Right lobe of liver (tissue), 6 donors: Measurements from ENCODE around the gene TLE4. TPM values are rescaled to one million over a fixed set of nuclear protein-coding genes. Genes with fewer than 3 reads are reported as not detected.

Source experiments
- ATAC-seq, 4 donors: fragments of 200-7000 bp; cut with Tn5 transposase; one replicate each; pipeline ENCODE4 v1.9.1; 2020; ENCODE audit warnings: mild to moderate bottlenecking in 4 of 4, moderate library complexity in 4 of 4
- DNase-seq, 3 donors: peaks; one replicate each; pipeline ENCODE4 v3.0.0-alpha.2; 2020
- H3K27ac ChIP-seq, 3 donors: fragments of 200-600 bp; one replicate each; pipeline ENCODE4 v1.8.0; 2022
- H3K27me3 ChIP-seq, 2 donors: fragments of 200-600 bp; one replicate each; pipeline ENCODE4 v1.8.0; 2022
- H3K36me3 ChIP-seq, 4 donors: fragments of 200-600 bp; sonication (generic) in 1 of 4; one replicate each; pipeline versions ENCODE4 v1.5.1 to v1.8.0; 2017 to 2022; ENCODE audit warnings: control low read depth in 1 of 4
- H3K4me1 ChIP-seq, 4 donors: fragments of 200-600 bp; sonication (generic) in 1 of 4; one replicate each; pipeline versions ENCODE4 v1.5.1 to v1.8.0; 2017 to 2022; ENCODE audit warnings: control low read depth in 1 of 4
- H3K4me3 ChIP-seq, 3 donors: fragments of 200-600 bp; one replicate each; pipeline ENCODE4 v1.8.0; 2022
- H3K9me3 ChIP-seq, 4 donors: fragments of 200-600 bp; sonication (generic) in 1 of 4; one replicate each; pipeline versions ENCODE4 v1.5.1 to v1.8.0; 2017 to 2022; ENCODE audit warnings: control low read depth in 1 of 4
- POLR2A ChIP-seq: fragments of 450-650 bp; IDR thresholded peaks from one replicate; pipeline ENCODE4 v1.6.1; 2017; ENCODE audit warnings: antibody characterized with exemption, mild to moderate bottlenecking
- WGBS: methylation state at CpG from one replicate; pipeline ENCODE4 v1.1.6; 2018; ENCODE audit warnings: low coverage, low lambda C conversion rate; ENCODE audit not compliant: insufficient coverage; ENCODE audit errors: missing lambda C conversion rate; 5-methylcytosine and 5-hydroxymethylcytosine counted together
- intact Hi-C, 2 donors: fragments of 100-400 bp; cut with DNase I; formaldehyde crosslinking; loops; one replicate each; pipeline versions ENCODE4 v1.11.2 to v1.14.1; 2022
- total RNA-seq, 6 experiments: library from RNA; depleted of rRNA in 2 of 6; stranded (reverse); fragments of >200 nt in 2 of 6; fragmentation: NEBNext Ultra II Directional in 3 of 6; extraction: Animal tissue kit (Norgen Biotek cat#: 25700) in 3 of 6; gene quantifications; one replicate each; pipeline versions ENCODE4 v1.1.0 to v1.2.4, GENCODE V29; 2016 to 2023
- TF ChIP-seq, protein P1 (sequence below), 4 donors: fragments of 200-600 bp in 3 of 4; fragments of 450-650 bp in 1 of 4; IDR thresholded peaks; one replicate each; pipeline versions ENCODE4 v1.5.1 to v1.8.0; 2016 to 2022; ENCODE audit warnings: antibody characterized with exemption in 4 of 4, mild to moderate bottlenecking in 2 of 4
- donor health status: DM: no; HTN: yes; CAD: no.
- donor health status: DM: no; HTN: no; CAD: no.
- donor health status: DM: no; HTN: no; CAD: no.
- donor health status: DM: no; HTN: yes; CAD: no.
- donor health status: DM: no; HTN: yes; CAD: no.

The TLE4 gene
- total RNA-seq, 6 experiments from 2014 or later: 2.9 to 8.3 (median 5.7) TPM

DNA sequence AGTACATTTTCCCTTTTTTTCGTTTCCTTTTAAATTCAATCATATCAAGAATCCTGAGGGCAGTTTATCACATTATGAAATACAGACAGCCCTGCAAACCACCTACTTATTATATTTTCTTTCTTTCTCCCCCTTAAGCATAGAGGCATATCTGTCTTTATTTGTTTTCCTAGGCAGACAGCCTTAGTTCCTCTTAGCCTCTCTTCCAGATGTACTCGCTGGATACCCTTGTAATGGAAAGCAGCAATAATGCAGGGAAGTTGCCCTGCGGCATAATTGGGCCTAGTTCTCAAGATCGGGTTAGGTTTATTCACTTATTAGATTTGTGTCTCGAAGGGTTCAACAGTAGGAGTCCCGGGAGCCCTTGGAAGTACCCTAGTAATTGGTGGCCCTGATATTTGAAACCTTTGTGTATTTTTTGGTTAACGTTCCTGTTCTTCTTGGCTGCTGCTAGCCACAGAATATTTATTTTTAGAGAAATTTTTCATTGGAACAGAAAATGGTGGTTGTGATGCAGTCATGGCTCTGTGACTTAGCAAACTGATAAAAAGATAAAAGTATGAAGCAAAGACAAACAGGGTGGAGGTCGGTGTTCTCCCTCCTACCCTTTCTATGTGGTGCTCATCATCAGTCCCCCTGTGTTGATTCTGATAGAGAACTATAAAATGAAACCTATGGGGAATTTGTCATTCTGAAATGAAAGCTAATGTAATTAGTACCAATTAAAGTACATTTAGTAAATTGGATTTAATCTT is 6.4 kb downstream of the TLE4 start:
- H3K4me3 ChIP-seq: no peak overlapping the region
- no peak for DNase-seq

DNA sequence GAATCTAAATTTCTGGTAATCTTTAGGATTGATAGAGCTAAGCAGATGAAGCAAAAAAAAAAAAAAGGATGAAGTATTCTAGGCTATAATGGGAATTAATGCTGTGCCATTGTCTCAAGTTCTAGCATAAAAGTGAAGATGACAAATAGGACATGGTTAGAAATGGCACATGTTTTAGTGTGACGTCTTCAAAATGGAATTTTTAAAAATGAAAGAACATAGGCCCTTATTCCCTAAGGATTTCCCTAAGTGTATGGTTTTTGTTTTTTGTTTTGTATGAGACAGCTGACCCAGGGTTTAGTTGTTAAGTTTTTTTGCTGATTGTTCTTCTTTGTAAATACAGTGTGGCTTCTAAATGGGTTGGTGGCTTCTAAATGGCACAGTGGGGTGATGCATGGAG is 7.1 kb downstream of the TLE4 start:
- Histone ChIP-seq H3K9me3 (no peaks in the 10 kb centered on the region), H3K27me3 (no peaks in the 10 kb centered on the region), H3K4me1 (no peaks in the 10 kb centered on the region), H3K36me3 (no peaks in the 10 kb centered on the region), H3K27ac (no peak overlapping the region), H3K4me3 (no peak overlapping the region)
- no peak for TF ChIP-seq POLR2A
- TF ChIP-seq, protein P1, sequence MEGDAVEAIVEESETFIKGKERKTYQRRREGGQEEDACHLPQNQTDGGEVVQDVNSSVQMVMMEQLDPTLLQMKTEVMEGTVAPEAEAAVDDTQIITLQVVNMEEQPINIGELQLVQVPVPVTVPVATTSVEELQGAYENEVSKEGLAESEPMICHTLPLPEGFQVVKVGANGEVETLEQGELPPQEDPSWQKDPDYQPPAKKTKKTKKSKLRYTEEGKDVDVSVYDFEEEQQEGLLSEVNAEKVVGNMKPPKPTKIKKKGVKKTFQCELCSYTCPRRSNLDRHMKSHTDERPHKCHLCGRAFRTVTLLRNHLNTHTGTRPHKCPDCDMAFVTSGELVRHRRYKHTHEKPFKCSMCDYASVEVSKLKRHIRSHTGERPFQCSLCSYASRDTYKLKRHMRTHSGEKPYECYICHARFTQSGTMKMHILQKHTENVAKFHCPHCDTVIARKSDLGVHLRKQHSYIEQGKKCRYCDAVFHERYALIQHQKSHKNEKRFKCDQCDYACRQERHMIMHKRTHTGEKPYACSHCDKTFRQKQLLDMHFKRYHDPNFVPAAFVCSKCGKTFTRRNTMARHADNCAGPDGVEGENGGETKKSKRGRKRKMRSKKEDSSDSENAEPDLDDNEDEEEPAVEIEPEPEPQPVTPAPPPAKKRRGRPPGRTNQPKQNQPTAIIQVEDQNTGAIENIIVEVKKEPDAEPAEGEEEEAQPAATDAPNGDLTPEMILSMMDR (IDR thresholded peaks at IDR 0.05): no peak
- DNase-seq (no peak), ATAC-seq (no peak)
- 91% methylated on average over 1 of the region's 1 CpG for WGBS
- intact Hi-C loops: no loop called here

More for the DNA sequence above, 6.4 kb downstream of the TLE4 start:
- Histone ChIP-seq H3K9me3 (no peaks in the 10 kb centered on the region), H3K27ac (no peak overlapping the region), H3K36me3 (no peaks in the 10 kb centered on the region), H3K4me1 (no peaks in the 10 kb centered on the region), H3K27me3 (no peaks in the 10 kb centered on the region)
- 80% methylated on average over 8 of the region's 8 CpGs for WGBS
- TF ChIP-seq, protein P1 (IDR thresholded peaks at IDR 0.05): no peak
- TF ChIP-seq POLR2A: no peak
- no peak for ATAC-seq
- intact Hi-C loops: no loop called here

DNA sequence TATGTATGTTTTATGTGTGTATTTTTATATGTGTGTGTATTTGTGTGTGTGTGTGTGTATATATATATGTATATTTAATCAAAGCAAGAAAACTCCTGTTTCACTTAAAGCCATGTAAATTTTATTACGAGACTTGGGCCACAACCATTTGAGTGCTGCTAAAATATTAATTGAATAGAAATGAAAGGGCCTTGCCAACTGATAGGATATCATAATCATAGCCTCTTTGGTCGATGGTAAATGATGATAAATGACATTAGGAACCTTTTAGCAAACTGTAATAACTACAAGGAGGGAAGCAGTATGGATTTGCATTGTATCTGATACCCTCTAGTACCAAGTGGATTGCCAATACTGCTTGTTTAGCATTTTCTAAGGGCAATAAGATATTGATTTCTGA is 7.9 kb downstream of the TLE4 start:
- Histone ChIP-seq H3K27ac (no peak overlapping the region), H3K9me3 (no peaks in the 10 kb centered on the region), H3K36me3 (no peaks in the 10 kb centered on the region), H3K4me1 (no peaks in the 10 kb centered on the region), H3K27me3 (no peaks in the 10 kb centered on the region), H3K4me3 (no peak overlapping the region)
- WGBS: 82% methylated on average over 2 of the region's 2 CpGs
- intact Hi-C loops: no loop called here
- no peak for DNase-seq
- ATAC-seq: no peak
- TF ChIP-seq, protein P1 (IDR thresholded peaks at IDR 0.05): no peak
- TF ChIP-seq POLR2A: no peak

DNA sequence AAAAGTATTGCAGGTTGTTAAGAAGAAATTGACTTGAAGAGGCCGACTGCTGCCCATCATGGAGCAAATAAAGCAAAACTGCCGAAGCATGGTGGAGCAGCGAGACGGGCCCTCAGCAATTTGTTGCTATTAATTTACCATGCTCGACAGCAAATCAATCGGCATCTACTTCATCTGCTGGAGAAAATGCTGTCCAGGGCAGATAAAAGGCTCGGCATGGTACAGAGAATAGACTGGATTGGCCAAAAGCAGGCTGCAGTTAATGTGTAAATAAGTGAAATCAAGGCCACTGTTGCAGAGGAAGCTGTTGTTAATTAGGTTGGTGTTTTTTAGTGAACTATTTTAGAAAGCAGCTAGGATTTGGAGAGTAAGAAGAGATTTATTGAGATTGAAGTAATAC is 8.3 kb downstream of the TLE4 start:
- no peak overlapping the region for H3K4me3 ChIP-seq
- no peaks in the 10 kb centered on the region for H3K9me3 ChIP-seq
- H3K4me1 ChIP-seq: no peaks in the 10 kb centered on the region
- intact Hi-C loops: no loop called here
- 92% methylated on average over 7 of the region's 7 CpGs for WGBS
- no peaks in the 10 kb centered on the region for H3K27me3 ChIP-seq
- H3K27ac ChIP-seq: no peak overlapping the region
- DNase-seq (no peak), ATAC-seq (no peak)
- TF ChIP-seq, protein P1 (IDR thresholded peaks at IDR 0.05): no peak
- TF ChIP-seq POLR2A: no peak
- no peaks in the 10 kb centered on the region for H3K36me3 ChIP-seq
